ENCODE measurements around the gene EZH2. TPM values are rescaled to one million over a fixed set of nuclear protein-coding genes. Genes with fewer than 3 reads are reported as not detected.

The EZH2 gene
- total RNA-seq, 2 experiments from 2014 or later: 45.5 to 72.2 TPM

DNA sequence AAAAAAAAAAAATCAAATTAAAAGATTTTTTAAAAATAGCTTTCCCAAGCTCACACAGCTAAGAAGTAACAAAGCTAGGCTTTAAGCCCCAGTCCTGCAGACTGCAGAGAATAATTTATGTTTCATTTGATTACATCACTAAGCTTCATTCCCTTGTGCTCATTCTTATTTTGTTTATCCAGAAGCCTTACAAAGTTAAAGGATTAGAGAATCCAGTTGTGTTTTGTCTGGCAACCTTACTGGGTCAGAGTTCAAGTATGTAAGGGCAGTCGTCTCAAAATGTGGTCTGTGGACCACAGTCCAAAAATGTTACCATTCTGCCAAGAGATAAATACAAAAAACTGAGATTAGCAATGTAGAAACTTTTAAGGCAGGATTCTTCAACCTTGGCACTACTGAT, 32.1 kb upstream of the EZH2 start:
- no peak overlapping the region for H3K27ac ChIP-seq (ENCODE audit: low read depth, low read length, poor library complexity, severe bottlenecking)
- ChIA-PET CTCF (ENCODE audit: unreplicated experiment) (no interaction called here), POLR2A (interaction anchor here (0.6 to 2.5 kb wide), 9 partner anchors 12 to 1248 kb away, joined by 3 to 11 read pairs (median 3); no protein-coding TSS in a partner anchor)
- TF ChIP-seq EZH2phosphoT487 (IDR thresholded peaks at IDR 0.05; ENCODE audit: borderline replicate concordance, low read depth, low read length): no peak
- TF ChIP-seq, protein P1, sequence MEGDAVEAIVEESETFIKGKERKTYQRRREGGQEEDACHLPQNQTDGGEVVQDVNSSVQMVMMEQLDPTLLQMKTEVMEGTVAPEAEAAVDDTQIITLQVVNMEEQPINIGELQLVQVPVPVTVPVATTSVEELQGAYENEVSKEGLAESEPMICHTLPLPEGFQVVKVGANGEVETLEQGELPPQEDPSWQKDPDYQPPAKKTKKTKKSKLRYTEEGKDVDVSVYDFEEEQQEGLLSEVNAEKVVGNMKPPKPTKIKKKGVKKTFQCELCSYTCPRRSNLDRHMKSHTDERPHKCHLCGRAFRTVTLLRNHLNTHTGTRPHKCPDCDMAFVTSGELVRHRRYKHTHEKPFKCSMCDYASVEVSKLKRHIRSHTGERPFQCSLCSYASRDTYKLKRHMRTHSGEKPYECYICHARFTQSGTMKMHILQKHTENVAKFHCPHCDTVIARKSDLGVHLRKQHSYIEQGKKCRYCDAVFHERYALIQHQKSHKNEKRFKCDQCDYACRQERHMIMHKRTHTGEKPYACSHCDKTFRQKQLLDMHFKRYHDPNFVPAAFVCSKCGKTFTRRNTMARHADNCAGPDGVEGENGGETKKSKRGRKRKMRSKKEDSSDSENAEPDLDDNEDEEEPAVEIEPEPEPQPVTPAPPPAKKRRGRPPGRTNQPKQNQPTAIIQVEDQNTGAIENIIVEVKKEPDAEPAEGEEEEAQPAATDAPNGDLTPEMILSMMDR (conservative IDR thresholded peaks at IDR 0.05; ENCODE audit: low read length): no peak
- H3K9me3 ChIP-seq (ENCODE audit: low read length): no peaks in the 10 kb centered on the region
- H3K9me2 ChIP-seq (ENCODE audit: insufficient read depth, low read length): no peaks in the 10 kb centered on the region
- BruUV-seq (replicated peaks): no TSS peak
- intact Hi-C loops (cut with micrococcal nuclease; ENCODE audit: unreplicated experiment): no loop called here
- no peaks in the 10 kb centered on the region for H3K79me2 ChIP-seq (ENCODE audit: insufficient read depth, low read depth, low read length)
- no peak for DNase-seq (ENCODE audit: low spot score)
- H3K4me1 ChIP-seq (ENCODE audit: insufficient read depth, low read length, poor library complexity, severe bottlenecking): peaks cover 33% of the 10 kb centered on the region
- no peak overlapping the region for H3K4me2 ChIP-seq (ENCODE audit: low read length)
- H4K20me1 ChIP-seq (ENCODE audit: insufficient read depth, low read length): no peaks in the 10 kb centered on the region
- H3K4me3 ChIP-seq (ENCODE audit: low read depth, low read length, poor library complexity, severe bottlenecking): no peak overlapping the region
- no peak overlapping the region for H2AFZ ChIP-seq (ENCODE audit: low read length)
- no peaks in the 10 kb centered on the region for H3K36me3 ChIP-seq (ENCODE audit: insufficient read depth, low read length)

DNA sequence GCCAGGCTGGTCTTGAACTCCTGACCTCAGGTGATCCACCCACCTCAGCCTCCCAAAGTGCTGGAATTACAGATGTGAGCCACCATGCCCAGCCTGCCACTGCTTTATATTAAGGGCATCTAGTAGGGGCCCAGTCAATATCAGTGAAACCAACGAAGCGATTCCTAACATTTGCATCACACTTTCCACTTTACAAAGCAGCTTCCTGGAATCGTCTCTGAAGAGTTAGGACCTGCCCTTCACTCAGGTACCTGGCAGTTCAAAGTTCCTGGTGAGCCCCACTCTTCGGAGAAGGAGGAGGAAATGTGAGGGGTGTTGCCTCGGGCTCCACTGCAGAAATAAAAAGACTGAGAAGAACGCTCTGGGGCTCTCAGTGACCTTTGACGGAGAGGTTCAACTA, 31.1 kb upstream of the EZH2 start:
- Histone ChIP-seq H2AFZ (ENCODE audit: low read length) (no peak overlapping the region), H3K36me3 (ENCODE audit: insufficient read depth, low read length) (no peaks in the 10 kb centered on the region), H3K9me3 (ENCODE audit: low read length) (no peaks in the 10 kb centered on the region), H3K4me3 (ENCODE audit: low read depth, low read length, poor library complexity, severe bottlenecking) (no peak overlapping the region), H3K4me2 (ENCODE audit: low read length) (peak overlapping the region; percentile 20), H3K9me2 (ENCODE audit: insufficient read depth, low read length) (no peaks in the 10 kb centered on the region), H3K27ac (ENCODE audit: low read depth, low read length, poor library complexity, severe bottlenecking) (no peak overlapping the region), H4K20me1 (ENCODE audit: insufficient read depth, low read length) (no peaks in the 10 kb centered on the region), H3K79me2 (ENCODE audit: insufficient read depth, low read depth, low read length) (no peaks in the 10 kb centered on the region), H3K4me1 (ENCODE audit: insufficient read depth, low read length, poor library complexity, severe bottlenecking) (peaks cover 33% of the 10 kb centered on the region)
- CTCF ChIA-PET (ENCODE audit: unreplicated experiment): no interaction called here
- intact Hi-C loops (cut with micrococcal nuclease; ENCODE audit: unreplicated experiment): no loop called here
- no peak for TF ChIP-seq EZH2phosphoT487 (IDR thresholded peaks at IDR 0.05; ENCODE audit: borderline replicate concordance, low read depth, low read length)
- TF ChIP-seq, protein P1 (conservative IDR thresholded peaks at IDR 0.05; ENCODE audit: low read length): no peak
- peak; percentile 38 for DNase-seq (ENCODE audit: low spot score)
- BruUV-seq (replicated peaks): no TSS peak
- POLR2A ChIA-PET: interaction anchor here (0.9 to 2.5 kb wide), 4 partner anchors 18 to 61 kb away, joined by 3 to 11 read pairs (median 6); no protein-coding TSS in a partner anchor

DNA sequence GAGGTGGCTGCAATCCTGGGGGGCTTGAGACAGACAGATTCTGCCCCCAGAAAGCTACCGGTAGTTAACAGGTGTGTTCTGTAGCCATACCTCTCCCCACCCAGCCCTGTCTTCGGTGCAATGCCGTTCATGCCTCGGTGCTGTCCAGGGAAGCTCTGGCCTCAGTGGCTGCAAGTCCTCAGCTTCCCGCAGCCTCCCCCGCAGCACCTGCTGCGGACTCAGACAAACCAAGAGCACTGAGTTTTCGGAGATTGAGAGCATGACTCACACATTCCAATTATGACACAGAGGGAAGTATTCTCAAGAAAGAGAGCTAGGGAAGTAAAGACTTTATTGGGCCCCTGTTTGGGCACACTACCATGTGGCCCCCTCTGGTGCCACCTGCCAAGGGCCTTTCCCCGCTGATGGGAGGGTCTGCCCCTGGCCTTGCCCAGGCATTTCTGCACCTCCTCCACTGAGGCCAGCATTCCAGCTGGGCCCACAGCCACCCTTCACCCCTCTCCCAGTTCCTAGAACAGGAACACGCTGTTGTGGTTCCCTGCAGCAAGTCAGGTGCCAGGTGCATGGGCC, 30.2 kb upstream of the EZH2 start:
- intact Hi-C loops (cut with micrococcal nuclease; ENCODE audit: unreplicated experiment): no loop called here
- no peak overlapping the region for H3K4me3 ChIP-seq (ENCODE audit: low read depth, low read length, poor library complexity, severe bottlenecking)
- TF ChIP-seq, protein P1 (conservative IDR thresholded peaks at IDR 0.05; ENCODE audit: low read length): no peak
- no peak for TF ChIP-seq EZH2phosphoT487 (IDR thresholded peaks at IDR 0.05; ENCODE audit: borderline replicate concordance, low read depth, low read length)
- H3K27ac ChIP-seq (ENCODE audit: low read depth, low read length, poor library complexity, severe bottlenecking): no peak overlapping the region
- H3K4me2 ChIP-seq (ENCODE audit: low read length): peak overlapping the region; percentile 20; the same call in 1 of the 2 replicates
- no peaks in the 10 kb centered on the region for H3K79me2 ChIP-seq (ENCODE audit: insufficient read depth, low read depth, low read length)
- POLR2A ChIA-PET: interaction anchor here (0.5 to 2.5 kb wide), 6 partner anchors 19 to 293 kb away, joined by 3 to 11 read pairs (median 4); no protein-coding TSS in a partner anchor
- CTCF ChIA-PET (ENCODE audit: unreplicated experiment): no interaction called here
- no peaks in the 10 kb centered on the region for H3K9me3 ChIP-seq (ENCODE audit: low read length)
- BruUV-seq (replicated peaks): no TSS peak
- H3K4me1 ChIP-seq (ENCODE audit: insufficient read depth, low read length, poor library complexity, severe bottlenecking): peaks cover 33% of the 10 kb centered on the region
- no peaks in the 10 kb centered on the region for H4K20me1 ChIP-seq (ENCODE audit: insufficient read depth, low read length)
- H3K36me3 ChIP-seq (ENCODE audit: insufficient read depth, low read length): no peaks in the 10 kb centered on the region
- no peak for DNase-seq (ENCODE audit: low spot score)
- no peak overlapping the region for H2AFZ ChIP-seq (ENCODE audit: low read length)
- no peaks in the 10 kb centered on the region for H3K9me2 ChIP-seq (ENCODE audit: insufficient read depth, low read length)

Measured in OCI-LY7 (cell line).